H54 (cell line): ENCODE data around the gene SNTB2.

Experiments
- DNase-seq: peaks from one replicate; pipeline ENCODE4 v3.0.0; 2011; ENCODE audit warnings: low spot score, mixed read lengths; ENCODE audit not compliant: insufficient read length
- FAIRE-seq: peaks from 3 replicates; lab custom pipeline; 2011; peaks lifted over from hg19 to GRCh38; lab: Jason Lieb, UNC
- POLR2A ChIP-seq: IDR thresholded peaks from 2 replicates; pipeline ENCODE4 v1.6.1; 2011; ENCODE audit warnings: low read depth, mild to moderate bottlenecking, low read length

Gene SNTB2

DNA sequence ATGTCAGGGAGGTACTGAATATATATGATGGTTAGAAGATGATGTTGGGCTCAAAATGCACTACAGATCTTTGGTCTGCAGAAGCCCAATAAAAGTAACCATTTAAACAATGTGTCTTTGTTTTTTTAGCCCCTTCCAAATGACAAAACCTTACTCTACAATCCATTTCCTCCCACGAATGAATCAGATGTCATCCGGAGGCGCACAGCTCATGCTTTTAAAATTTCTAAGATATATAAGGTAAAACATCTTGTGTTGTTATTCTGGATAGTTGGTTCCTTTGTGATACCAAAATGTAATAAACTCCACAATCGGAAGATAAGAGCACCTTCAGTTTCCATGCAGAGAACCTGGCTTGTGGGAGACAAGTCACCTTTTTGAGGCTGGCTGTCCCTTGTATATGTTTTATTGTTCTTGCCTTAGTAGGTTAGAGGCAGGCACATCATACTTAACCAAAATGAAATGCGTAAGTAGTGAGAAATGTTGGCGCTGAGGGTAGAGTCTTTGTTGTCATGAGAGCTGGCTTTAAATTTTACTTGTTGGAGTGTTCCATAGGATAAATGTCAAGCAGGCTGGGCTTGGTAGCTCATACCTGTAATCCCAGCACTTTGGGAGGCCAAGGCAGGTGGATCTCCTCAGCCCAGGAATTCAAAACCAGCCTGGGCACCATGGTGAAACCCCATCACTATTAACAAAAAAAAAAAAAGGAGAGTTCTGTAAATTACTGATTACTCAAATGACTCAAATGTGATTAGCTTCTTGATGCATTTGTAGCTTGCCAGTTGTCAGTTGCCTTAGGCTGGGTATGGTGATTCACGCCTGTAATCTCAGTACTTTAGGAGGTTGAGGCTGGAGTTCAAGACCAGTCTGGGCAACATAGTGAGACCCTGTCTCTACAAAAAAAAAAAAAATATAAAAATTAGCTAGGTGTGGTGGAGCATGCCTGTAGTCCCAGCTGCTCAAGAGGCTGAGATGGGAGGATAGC is 19.7 kb upstream of the SNTB2 start:
- DNase-seq (no peak), FAIRE-seq (peak; percentile 90)
- TF ChIP-seq POLR2A: no peak

DNA sequence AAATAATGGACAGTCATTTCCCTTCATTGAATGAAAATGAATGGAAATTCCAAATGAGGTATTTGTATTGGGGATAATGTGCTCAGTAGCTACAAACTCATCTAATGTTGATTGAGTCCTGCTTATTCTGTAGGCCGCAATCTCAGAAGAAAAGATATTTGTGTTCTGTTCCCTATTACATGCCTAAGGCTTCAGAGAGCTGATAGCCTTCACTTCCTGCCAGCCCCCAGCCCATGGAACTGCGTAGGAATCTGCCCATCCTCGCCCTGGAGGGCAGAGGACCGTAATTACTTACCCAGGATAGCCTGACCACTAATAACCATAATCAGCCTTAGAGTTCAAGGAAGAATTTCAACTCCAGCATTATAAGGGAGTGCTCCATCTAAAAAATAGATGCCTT is 17.9 kb upstream of the SNTB2 start:
- no peak for TF ChIP-seq POLR2A

DNA sequence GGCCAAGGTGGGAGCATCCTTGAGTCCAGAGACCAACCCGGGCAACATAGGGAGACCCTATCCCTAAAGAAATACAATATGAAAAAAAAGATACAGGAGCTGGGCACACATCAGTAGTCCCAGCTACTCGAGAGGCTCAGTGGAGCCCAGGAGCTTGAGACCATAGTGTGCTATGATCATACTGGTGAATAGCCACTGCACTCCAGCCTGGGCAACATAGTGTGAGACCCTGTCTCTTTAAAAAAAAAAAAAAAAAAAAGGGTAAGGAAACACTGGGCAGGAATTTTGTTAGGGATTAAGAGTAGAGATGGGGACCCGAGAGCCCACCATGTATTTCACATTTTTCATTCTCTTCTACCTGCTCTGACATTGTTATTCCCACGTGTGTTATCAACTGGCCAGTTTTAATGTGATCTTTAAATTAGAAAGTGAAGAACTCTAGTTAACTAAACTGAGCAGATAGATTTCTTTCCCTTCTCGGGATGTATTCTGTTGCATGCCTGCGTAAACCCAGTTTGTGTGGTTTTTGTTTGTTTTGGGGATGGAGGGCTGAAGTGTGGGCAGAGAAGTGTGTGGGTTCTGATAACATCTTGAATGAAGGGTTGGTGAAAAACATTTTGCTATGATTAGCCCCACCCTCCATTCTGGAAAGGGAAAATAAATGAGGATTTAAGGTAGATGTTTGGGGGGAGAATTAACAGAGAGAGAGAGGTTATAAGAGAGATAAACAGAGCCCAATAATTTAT is 17.2 kb upstream of the SNTB2 start:
- no peak for FAIRE-seq
- TF ChIP-seq POLR2A: no peak
- no peak for DNase-seq

More for the DNA sequence above, 17.9 kb upstream of the SNTB2 start:
- DNase-seq: no peak
- FAIRE-seq: no peak

DNA sequence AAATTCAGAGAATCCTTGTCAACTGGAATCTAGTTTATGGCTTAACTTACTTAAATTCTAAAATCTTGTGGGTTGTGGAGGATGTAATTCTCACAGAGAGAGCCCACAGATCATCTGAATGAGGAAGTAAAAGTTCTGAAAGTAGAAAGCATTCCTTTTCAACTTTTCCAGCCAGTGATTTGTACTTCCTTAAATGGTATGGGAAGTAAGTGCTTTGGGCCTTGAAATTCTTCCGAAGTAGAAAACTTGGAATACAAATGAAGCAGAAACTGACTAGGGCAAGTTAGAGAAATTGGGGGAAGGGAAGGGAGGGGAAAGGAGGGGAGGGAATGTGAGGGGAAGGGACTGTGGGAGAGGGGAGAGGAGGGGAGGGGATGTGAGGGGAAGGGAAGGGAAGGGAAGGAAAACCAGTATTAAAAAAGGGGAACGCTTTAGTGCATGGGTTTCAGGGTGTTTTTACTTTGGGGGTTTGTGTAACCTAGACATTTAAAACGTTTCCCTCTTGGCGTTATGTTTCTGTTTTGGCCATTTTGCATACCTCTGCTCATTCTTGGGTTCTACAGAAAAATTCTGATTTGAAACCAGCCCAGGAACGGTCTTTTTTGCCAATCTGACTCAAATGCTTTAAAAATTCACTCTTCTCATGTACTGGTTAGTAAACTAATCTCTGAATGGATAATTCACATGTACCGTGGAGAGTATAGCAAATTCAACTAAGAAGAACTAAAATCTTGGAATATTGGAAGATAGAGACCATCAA is 15.5 kb upstream of the SNTB2 start:
- DNase-seq (no peak), FAIRE-seq (no peak)
- TF ChIP-seq POLR2A: no peak

DNA sequence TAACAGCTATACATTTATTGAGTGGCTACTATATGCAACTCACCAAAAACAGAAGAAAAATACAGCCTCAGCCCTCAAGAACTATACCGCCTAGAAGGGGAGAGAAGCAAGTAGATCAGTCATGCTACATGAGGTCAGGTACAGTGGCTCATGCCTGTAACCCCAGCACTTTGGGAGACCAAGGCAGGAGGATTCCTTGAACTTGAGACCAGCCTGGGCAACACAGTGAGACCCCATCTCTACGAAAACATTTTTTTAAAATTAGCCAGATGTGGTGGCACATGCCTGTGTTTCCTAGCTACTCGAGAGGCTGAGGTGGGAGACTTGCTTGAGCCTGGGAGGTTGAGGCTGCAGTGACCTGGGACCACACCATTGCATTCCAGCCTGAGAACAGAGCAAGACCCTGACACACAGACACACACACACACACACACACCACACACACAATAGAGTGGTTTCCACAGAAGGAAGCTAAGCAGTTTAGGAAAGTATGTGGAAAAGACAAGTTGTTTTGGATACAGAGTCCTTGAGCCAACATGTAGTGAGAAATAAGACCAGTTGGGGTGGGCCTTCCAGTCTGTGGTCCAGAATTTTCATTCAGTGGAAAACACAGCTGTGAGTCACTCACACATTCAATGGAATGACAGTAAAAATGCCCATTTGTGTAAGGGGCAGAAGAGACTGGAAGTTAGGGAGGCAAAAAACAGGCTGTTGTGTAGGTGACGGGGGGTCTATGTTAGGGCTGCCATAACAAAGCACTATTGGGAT is 10.7 kb upstream of the SNTB2 start:
- TF ChIP-seq POLR2A: no peak
- no peak for FAIRE-seq

DNA sequence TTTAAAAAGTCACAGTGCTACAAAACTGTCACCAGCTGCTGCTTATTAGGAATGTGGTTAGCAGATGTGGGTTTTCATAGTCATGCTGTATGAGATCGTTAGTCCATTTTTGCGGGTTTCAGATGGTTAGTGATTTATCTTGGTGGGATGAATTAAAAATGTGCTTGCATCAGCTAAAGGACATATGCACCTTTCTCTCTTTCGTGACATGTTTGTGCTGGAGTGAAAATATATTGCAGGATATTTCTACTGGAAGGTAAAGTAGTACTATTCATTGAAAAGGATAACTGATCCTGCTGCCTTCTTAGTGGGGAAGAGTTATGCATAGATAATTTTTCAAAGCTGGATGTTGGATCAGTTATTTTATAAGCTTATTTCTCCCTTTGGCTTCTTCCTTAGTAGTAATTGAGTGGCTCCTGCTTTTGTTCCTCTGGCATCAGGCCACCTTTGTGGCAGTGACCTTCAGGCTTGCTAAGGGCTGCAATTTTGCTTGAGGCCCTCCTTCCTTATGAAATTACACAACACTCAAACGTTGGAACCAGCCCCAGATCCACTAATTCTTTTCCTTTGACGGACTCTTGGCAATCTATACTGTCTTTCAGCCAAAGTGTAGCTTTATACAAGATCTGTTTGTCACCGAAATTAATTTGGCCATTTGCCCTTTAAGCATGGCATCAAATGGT is 7.5 kb upstream of the SNTB2 start:
- peak; percentile 61 for FAIRE-seq
- no peak for TF ChIP-seq POLR2A
- no peak for DNase-seq

More for the DNA sequence above, 10.7 kb upstream of the SNTB2 start:
- no peak for DNase-seq

DNA sequence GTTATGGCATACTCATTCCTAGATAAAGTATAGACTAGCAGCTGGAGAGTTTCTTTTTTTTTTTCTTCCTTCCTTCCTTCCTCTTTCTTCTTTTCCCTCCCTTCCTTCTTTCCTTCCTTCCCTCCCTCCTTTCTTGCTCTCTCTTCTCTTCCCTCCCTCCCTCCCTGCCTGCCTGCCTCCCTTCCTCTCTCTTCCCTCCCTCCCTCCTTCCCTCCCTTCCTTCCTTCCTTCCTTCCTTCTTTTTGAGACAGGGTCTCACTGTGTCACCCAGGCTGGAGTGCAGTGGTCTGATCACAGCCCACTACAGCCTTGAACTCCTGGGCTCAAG is 7.0 kb upstream of the SNTB2 start:
- DNase-seq: no peak
- no peak for TF ChIP-seq POLR2A
- no peak for FAIRE-seq

DNA sequence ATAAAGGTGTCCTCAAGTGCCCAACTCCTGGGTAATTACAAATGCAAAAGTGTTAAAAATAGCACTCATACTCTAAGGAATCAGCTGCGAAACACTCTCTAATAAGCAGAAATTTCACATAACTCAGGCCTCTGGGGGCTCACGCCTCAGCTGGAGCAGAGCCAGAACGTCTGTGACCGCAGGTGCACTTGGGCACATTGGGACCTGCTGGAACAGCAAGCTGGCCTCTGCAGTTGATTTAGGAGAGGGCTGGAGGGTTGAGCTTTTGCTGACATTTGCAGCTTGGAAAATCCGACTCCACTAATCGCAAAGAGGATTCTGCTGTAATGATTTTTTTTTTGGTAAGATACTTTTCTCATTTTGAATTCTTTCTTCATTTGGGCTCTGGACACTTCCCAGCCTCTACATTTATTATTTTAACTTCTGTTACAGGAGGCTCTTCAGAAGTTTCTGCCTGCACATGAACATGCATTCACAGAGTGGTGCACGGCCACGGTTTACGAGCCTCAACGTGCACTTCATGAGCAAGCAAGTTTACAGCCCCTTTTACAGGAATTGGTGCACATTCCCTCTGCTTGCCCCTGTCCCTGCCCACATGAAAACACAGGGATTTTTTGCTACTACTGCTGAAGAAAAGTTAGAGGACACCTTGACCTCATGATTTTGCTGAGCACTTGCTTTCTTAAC is 4.1 kb upstream of the SNTB2 start:
- no peak for TF ChIP-seq POLR2A
- FAIRE-seq (no peak), DNase-seq (no peak)

DNA sequence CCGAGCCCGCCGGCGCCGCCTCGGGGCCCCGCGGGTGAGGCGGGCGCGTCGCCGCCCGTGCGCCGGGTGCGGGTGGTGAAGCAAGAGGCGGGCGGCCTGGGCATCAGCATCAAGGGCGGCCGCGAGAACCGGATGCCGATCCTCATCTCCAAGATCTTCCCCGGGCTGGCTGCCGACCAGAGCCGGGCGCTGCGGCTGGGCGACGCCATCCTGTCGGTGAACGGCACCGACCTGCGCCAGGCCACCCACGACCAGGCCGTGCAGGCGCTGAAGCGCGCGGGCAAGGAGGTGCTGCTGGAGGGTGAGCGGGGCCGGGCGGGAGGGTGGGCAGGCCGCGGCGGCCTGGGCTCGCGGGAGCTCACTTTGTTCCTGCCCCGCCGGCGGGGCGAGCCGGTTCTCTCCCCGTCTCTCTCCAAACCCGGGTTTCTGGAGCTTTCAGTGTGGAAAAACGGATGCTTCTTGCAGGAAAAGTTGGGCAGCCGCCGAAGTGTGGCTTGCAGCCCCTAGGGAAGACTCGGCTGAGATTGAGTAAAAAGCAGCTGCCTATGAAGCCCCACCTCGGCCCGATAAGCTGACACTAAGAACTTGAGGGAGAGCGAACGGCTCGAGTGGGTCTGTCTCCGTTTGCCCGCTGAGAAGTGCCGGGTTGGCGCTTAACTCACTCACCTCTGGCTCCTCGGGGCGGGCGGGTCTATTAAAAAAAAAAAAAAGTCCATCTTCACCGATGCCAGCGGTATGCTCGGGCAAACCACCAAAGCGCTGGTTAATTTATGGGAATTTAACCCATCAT is 677 bp downstream of the SNTB2 start:
- no peak for DNase-seq
- no peak for FAIRE-seq
- TF ChIP-seq POLR2A: no peak

DNA sequence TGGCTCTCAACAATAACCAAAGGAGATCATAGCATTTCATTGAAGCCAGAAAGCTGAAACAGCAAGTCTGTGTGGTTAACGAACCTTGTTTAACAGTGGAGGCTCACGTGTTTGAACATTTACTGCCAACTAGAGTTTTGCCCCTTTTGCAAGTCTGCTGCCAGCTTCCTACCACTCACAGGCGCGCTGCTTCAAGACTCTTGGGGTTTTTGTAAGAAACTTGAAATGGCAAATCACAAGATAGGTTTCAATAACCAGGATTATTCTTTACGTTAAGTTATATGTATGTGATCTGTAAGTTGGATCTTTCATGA is 1.2 kb downstream of the SNTB2 start:
- TF ChIP-seq POLR2A: no peak
- DNase-seq (no peak), FAIRE-seq (no peak)

DNA sequence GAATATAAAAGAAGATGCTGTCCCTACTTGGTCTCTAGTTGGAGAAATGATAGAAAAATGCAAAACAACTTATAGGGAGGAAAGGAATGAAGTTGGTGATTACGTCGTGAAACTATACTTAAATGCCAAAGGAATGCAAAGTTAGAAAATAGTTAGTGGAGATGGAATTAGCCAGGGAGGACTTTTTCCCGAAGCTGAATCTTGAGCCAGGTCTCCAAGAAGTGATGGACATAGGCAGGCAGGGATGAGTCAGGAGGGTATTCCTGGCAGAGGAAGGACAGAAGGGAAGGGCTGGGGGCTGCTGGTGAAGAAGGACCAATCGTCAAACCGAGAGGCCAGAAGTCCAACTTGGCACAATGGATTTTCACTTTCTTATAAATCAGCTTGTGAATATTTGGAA is 1.8 kb downstream of the SNTB2 start:
- FAIRE-seq (peak; percentile 43), DNase-seq (no peak)
- no peak for TF ChIP-seq POLR2A
